ENCODE data around the gene PAFAH2.

PAFAH2 gene

GRCh38 chr1:26029864-26030481, 32.1 kb upstream of the PAFAH2 start:
- DNase-seq: no peak

- no peak for DNase-seq
Measured at GRCh38 chr1:26029054-26029863, 31.4 kb upstream of the PAFAH2 start.

DNA sequence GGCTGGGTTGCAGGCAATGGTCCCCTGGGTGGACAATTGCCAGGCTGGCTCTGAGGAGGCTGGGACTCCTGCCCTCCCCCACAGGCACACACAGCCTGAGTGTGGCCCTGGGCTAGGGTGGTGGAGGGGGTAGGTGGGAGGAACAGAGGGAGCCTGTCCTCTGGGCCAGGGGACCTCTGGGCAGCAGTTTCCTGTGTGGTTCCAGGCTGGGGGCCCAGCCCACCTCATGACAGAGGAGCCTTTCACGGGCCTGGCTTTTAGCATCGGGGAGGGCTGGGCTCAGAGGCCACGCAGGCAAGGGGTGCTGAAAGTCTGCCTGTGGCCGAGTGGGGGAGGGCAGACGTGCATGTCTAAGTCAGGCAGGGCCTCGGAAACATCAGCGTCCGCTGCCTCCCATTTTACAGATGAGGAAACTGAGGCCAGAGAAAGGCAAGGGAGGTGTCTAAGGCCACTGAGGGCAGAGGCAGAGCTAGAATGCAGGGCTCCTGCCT, 30.7 kb upstream of the PAFAH2 start:
- no peak for DNase-seq

GRCh38 chr1:26027716-26028489, 30.0 kb upstream of the PAFAH2 start:
- no peak for DNase-seq

GRCh38 chr1:26025517-26025916, 27.7 kb upstream of the PAFAH2 start:
- DNase-seq: no peak

DNA sequence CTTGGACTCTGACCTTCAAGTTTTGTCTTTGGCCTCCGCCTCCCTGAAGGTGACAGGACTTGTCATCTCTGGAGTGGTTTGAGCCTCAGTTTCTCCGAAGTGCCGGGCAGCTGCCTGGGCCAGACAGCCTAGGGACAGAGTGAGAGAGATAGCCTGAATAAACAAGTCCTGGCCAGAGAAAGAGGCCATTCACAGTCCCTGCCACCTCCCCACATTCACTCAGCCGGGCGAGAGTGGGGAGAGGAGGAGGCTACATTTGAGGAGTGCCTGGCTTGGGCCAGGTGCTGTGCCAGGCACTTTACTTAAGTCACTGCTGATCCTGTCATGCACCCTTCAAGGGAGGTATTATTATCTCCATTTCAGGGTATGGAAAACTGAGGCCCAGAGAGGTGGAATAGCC, 27.2 kb upstream of the PAFAH2 start:
- no peak for DNase-seq

- no peak for DNase-seq
Measured at GRCh38 chr1:26023826-26024225, 26.0 kb upstream of the PAFAH2 start.

DNA sequence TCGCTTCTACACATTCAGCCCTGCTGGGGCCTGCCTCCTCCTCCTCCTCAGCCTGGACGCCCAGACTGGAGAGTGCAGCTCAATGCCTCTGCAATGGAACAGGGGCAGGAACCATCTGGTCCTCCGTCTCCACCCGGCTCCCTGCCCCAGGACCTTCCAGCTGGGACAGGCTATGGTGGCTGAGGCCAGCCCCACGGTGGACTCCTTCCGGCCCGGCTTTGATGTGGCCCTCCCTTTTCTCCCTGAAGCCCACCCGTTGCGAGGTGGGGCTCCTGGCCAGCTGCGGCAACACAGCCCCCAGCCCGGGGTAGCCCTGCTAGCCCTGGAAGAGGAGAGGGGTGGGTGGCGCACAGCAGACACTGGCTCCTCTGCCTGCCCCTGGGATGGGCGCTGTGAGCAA, 25.1 kb upstream of the PAFAH2 start:
- DNase-seq: no peak

DNA sequence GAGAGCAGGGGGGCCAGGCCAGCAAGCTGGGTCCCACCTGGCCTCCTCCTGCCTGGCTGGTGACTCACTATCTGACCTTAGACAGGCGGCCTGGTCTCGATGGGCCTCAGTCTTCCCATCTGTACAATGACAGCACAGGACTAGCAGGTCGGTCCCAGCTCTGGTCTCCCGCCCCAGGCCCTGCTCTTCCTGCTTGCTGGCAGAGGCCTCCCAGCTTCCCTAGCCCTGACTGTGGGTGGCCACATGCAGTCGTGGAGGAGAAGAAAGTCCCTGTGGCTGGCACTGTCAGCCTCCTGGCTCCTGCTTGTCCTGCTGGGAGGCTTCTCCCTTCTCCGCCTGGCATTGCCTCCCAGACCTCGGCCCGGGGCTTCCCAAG, 24.5 kb upstream of the PAFAH2 start:
- no peak for DNase-seq

DNA sequence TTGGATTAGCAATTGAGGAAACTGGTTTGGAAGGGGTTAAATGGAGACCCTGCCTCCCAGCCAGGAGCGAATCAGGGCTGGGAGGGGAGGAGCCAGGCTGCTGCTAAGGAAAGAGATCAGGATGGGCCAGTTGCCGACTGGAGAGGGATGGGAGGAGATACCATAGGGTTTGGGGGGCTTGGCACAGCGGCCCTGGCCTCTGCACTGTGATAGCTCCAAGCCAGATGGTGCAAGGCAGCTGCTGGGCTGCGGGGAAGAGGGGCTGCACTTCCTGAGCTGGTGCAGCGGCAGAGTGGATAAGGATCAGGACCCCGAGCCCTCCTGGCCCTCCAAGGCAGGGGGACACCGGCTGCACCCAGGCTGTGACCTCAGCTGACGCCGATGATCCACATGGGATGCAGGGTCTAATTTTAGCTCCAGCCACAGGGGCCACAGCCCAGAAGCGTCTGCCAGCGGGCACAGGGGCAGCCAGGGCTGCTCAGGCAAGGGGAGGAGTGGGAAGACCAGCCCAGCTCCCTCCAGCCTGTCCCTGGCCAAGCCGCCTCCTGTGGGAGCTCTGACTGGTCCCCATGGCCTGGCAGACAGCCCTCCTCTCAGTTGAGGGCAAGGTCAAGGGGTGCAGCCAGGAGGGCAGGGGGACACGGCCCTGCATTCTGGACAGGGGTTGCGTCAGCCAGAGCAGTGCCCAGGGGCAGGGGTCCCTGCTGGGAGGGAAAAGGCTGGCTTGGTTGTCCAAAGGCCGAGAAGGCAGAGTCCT, 24.0 kb upstream of the PAFAH2 start, which contains the start of gene EXTL1:
EXTL1 (plus strand) TSS at position 129 of the 757 bp plus-strand sequence. CDS start 872 bp downstream, outside the sequence.
- no peak for DNase-seq

DNA sequence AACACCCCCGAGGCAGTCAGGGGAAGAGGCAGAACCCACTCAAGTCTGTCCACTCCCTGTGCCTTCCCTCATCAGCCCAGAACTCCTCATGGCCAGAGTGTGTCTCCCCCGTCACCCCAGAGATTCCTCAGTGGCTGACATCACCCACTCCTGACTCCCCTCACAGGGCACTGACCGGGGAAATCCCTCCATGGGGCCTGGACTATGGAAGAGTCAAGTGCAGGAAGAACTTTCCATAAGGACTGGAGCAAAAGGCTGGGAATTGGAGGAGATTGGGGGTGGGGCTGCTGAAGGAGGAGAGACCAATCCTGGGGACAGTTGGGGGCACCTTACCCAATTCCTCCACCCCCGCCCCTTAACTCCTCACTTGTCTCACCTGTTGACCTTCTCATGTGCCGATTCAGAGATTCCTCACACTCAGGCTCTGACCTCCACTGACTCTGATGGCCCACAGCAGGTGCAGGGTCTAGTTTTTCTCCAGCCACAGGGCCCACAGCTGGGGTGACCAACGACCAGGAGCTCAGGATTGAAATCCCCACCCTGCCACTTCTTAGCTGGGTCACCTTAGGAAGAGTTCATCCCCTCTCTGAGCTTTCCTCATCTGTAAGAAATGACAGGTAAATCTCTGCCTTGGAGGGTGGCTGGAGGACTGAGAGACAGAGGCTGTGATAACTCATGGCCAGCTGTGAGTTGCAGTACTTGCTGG, 23.2 kb upstream of the PAFAH2 start:
- no peak for DNase-seq

DNA sequence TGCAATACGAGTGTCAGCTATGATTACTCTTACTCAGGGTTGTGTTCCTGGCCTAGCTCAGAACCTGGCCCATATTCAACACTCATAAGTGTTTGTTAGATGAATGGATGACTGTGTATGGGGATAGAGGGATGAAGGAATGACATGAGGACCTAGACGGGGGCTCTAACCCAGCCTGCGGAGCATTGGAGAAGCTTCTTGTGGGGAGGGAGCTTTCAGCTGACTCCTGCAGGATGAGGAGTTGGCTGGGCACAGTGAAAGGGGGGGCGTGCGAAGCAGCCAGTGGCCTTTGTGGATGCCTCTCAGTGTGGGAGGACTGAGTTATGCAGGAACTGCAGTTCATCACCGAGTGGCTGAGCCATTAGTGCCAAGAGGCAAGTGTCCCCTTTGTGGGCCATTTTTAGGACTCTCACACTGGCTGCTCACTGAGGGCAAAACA, 22.5 kb upstream of the PAFAH2 start:
- DNase-seq: no peak

DNA sequence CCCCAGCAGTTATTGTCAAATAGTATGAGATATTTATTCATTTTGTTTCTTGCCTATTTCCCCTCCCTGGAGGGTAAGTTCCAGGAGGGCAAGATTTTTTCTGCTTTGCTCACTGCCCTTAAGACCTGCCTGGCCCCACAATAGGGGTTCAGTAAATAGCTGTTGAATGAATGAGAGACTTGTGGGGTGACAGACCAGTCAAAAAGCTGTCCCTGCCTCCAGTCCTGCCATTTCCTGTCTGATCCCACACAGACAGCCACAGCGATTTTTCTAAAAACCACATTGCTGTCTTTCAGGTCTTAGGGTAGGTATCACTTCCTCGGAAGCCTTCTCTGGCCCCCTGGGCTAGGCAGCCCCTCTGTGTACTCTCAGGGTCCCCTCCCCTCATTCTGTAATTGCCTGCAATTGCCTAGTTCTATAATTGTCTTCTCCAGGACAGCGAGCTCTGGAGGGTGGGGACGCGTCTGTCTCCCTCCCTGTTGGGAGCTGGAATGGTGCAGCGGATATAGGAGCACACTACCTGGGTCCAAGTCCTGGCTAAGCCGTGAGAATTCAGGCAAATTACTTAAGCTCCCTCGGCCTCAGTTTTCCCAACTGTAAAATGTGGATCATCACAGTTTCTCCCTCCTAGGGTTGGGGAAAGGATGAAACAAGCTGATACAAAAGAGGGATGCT, 21.9 kb upstream of the PAFAH2 start:
- DNase-seq: no peak

- no peak for DNase-seq
Measured at GRCh38 chr1:26017606-26018005, 19.7 kb upstream of the PAFAH2 start.

GRCh38 chr1:26016953-26017545, 19.2 kb upstream of the PAFAH2 start:
- DNase-seq: no peak

GRCh38 chr1:26016258-26016952, 18.5 kb upstream of the PAFAH2 start:
- no peak for DNase-seq

DNA sequence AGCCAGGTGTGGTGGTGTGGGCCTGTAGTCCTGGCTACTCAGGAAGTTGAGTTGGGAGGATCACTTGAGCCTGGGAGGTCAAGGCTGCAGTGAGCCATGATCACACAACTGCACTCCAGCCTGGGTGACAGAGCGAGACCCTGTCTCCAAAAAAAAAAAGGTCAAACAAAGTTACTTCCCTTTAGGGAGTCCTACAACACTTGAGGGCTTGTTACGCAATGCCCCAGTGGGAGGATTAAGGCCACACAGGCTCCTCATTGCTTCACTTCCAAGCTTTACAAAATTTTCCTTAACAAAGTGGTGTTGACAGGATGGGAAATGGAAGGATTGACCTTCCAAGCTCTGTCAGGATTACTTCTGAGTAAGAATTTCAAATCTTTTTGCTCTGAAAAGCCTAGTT, 17.5 kb upstream of the PAFAH2 start:
- DNase-seq: no peak

DNA sequence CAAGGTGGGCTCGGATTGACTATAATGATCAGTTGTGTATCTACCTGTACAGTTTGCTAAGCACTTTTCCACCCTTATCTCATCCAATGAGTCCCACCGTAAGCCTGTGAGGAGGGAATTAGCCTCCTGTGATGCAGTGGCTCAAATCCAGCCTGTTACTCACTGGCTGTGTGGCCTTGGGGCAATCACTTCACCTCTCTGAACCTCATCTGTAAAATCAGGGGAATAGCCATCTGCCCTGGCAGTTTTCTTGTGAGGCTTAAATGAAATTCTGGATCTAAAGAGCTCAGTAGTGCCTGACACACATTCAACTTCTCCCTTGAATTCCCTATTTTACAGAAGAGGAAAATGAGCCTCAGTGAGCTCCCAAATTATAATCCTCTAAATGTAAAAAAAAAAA, 16.3 kb upstream of the PAFAH2 start:
- no peak for DNase-seq

- no peak for DNase-seq
Measured at GRCh38 chr1:26012864-26013263, 15.0 kb upstream of the PAFAH2 start.

DNA sequence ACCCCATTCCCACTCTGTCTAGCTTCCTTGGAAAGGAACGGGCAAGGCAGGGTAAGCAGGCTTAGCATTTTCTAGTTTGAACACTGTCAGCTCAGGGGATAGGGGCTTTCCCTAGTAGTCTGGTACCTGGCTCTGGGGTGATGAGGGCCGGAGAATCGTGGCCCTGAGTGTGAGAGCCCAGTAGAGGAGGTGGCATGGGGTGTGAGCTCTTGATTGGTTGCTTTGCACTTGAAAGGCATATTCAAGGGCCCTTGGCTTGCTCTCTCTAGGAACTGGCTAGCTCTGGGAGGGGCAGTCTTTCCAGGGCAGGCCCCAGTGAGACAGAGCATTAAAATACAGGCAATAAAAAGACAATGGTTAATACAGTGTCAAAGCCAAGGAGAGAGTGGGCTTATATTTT, 13.0 kb upstream of the PAFAH2 start:
- DNase-seq: peak; percentile 35

Measured in NCI-H2107 (cell line).